ENCODE results near the gene MEGF10. TPM values are rescaled to one million over a fixed set of nuclear protein-coding genes. Genes with fewer than 3 reads are reported as not detected.
"Not testable (repeated sequence)": the region's sequence is repeated elsewhere in the genome, so short reads cannot be mapped to it uniquely, and the experiment has no call there.

The MEGF10 gene
- total and polyA plus RNA-seq, 2 donors (not counting 1 experiment from before 2014, with no cell fraction given), result not detected

DNA sequence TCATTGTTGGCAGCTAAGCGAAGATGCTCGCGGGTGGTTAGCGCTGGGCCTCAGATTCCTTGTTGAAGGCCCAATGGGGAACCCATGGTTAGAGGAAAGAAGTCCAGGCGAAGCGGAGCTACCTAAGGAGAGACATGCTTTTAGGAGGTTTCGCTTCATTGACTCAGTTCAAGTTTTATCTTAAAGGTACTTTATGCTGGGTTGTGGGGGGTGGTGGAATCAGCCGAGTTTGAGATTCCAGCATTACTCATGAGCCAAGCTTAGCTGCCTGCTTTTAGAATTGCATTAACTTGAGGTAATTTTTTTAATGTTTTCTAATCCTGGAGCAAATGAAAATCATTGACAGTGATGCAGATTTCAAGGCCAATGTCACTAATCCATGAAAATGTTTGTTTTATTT lies 16.1 kb downstream of the MEGF10 start:
- no peak overlapping the region for H2AFZ ChIP-seq (ENCODE audit: insufficient read depth, low read depth, low read length, poor library complexity, severe bottlenecking)
- DNase-seq (no peak), ATAC-seq (ENCODE audit: low read depth) (no peak)
- no peaks in the 10 kb centered on the region for H3K4me1 Mint-ChIP-seq
- TF ChIP-seq, protein P1, sequence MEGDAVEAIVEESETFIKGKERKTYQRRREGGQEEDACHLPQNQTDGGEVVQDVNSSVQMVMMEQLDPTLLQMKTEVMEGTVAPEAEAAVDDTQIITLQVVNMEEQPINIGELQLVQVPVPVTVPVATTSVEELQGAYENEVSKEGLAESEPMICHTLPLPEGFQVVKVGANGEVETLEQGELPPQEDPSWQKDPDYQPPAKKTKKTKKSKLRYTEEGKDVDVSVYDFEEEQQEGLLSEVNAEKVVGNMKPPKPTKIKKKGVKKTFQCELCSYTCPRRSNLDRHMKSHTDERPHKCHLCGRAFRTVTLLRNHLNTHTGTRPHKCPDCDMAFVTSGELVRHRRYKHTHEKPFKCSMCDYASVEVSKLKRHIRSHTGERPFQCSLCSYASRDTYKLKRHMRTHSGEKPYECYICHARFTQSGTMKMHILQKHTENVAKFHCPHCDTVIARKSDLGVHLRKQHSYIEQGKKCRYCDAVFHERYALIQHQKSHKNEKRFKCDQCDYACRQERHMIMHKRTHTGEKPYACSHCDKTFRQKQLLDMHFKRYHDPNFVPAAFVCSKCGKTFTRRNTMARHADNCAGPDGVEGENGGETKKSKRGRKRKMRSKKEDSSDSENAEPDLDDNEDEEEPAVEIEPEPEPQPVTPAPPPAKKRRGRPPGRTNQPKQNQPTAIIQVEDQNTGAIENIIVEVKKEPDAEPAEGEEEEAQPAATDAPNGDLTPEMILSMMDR (IDR thresholded peaks at IDR 0.05), result no peak
- no peak for TF ChIP-seq EZH2 (IDR thresholded peaks at IDR 0.05; ENCODE audit: borderline replicate concordance, insufficient read depth, low read depth, low read length, poor library complexity, severe bottlenecking)
- H3K27me3 ChIP-seq (replicated peaks in 1 of 4; ENCODE audit: control extremely low read depth in 1 of 4, control insufficient read depth in 3 of 4, insufficient read depth in 4 of 4, low read length in 3 of 4), result no peaks in the 10 kb centered on the region
- H3K36me3 ChIP-seq (replicated peaks in 1 of 2; ENCODE audit: control extremely low read depth in 1 of 2, control insufficient read depth in 1 of 2, extremely low read depth in 1 of 2, insufficient read depth in 2 of 2, low read length in 1 of 2), result no peaks in the 10 kb centered on the region
- ChIA-PET POLR2A (no interaction called here), CTCF (no interaction called here)
- H3K9me3 Mint-ChIP-seq (ENCODE audit: insufficient read depth), result no peaks in the 10 kb centered on the region
- intact Hi-C loops (cut with micrococcal nuclease), result no loop called here
- H3K27ac Mint-ChIP-seq, result no peak overlapping the region
- H3K4me3 ChIP-seq (ENCODE audit: control extremely low read depth in 1 of 5, extremely low read depth in 1 of 5, insufficient read depth in 1 of 5, low read depth in 2 of 5, low read length in 4 of 5), result no peak overlapping the region
- no peak overlapping the region for H3K4me2 ChIP-seq (replicated peaks; ENCODE audit: low read depth, low read length, poor library complexity, severe bottlenecking)
- peaks cover 0 to 2% (median 0%) of the 10 kb centered on the region in 3 donors for H3K9me3 ChIP-seq (ENCODE audit: control extremely low read depth in 1 of 3, control insufficient read depth in 2 of 3, insufficient read depth in 1 of 3, low read length in 2 of 3)
- no peak overlapping the region for H3K9ac ChIP-seq (ENCODE audit: low read length)
- no peak overlapping the region for H3K4me3 Mint-ChIP-seq
- no peaks in the 10 kb centered on the region for H3K4me1 ChIP-seq (ENCODE audit: control insufficient read depth in 2 of 2, insufficient read depth in 2 of 2, low read length in 2 of 2)
- H3K79me2 ChIP-seq (ENCODE audit: control insufficient read depth, insufficient read depth, low read length), result no peaks in the 10 kb centered on the region
- H3K27me3 Mint-ChIP-seq, result peaks cover 24% of the 10 kb centered on the region
- no peaks in the 10 kb centered on the region for H4K20me1 ChIP-seq (ENCODE audit: control insufficient read depth, insufficient read depth, low read length, poor library complexity, severe bottlenecking)
- H3K27ac ChIP-seq (ENCODE audit: low read length in 2 of 2), result no peak overlapping the region
- 84% methylated on average over 8 of the region's 8 CpGs for WGBS (ENCODE audit: insufficient coverage)

DNA sequence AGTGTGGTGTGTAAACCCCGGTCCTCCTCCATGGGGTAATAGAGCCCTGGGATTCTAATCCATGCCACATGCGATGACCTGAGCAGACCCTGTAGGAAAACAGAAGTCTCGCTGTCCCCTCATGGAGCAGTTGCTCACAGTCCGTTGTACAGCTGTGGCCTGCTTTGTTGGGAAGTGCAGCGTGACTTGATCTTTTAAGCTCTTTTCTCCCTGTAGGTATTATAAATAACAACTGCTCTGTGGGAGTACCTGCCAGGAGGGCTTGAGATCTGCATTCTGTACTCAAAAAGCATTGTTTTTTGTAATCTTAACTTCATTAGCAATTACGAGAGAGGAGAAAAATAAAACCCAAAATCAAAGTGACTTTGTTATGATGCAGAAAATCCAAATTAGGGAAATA lies 17.3 kb downstream of the MEGF10 start:
- H3K27ac ChIP-seq (ENCODE audit: low read length in 2 of 2), result no peak overlapping the region
- H3K4me2 ChIP-seq (replicated peaks; ENCODE audit: low read depth, low read length, poor library complexity, severe bottlenecking), result no peak overlapping the region
- no peaks in the 10 kb centered on the region for H3K9me3 Mint-ChIP-seq (ENCODE audit: insufficient read depth)
- H3K79me2 ChIP-seq (ENCODE audit: control insufficient read depth, insufficient read depth, low read length), result no peaks in the 10 kb centered on the region
- no peaks in the 10 kb centered on the region for H3K27me3 ChIP-seq (replicated peaks in 1 of 4; ENCODE audit: control extremely low read depth in 1 of 4, control insufficient read depth in 3 of 4, insufficient read depth in 4 of 4, low read length in 3 of 4)
- DNase-seq (no peak), ATAC-seq (ENCODE audit: low read depth) (no peak)
- CTCF ChIA-PET, result no interaction called here
- peaks cover 19% of the 10 kb centered on the region for H3K27me3 Mint-ChIP-seq
- H3K9ac ChIP-seq (ENCODE audit: low read length), result no peak overlapping the region
- intact Hi-C loops (cut with micrococcal nuclease), result no loop called here
- WGBS (ENCODE audit: insufficient coverage), result 92% methylated on average over 4 of the region's 6 CpGs
- no peak overlapping the region for H3K4me3 ChIP-seq (ENCODE audit: control extremely low read depth in 1 of 5, extremely low read depth in 1 of 5, insufficient read depth in 1 of 5, low read depth in 2 of 5, low read length in 4 of 5)
- H4K20me1 ChIP-seq (ENCODE audit: control insufficient read depth, insufficient read depth, low read length, poor library complexity, severe bottlenecking), result no peaks in the 10 kb centered on the region
- H3K36me3 ChIP-seq (replicated peaks in 1 of 2; ENCODE audit: control extremely low read depth in 1 of 2, control insufficient read depth in 1 of 2, extremely low read depth in 1 of 2, insufficient read depth in 2 of 2, low read length in 1 of 2), result no peaks in the 10 kb centered on the region
- H3K4me1 ChIP-seq (ENCODE audit: control insufficient read depth in 2 of 2, insufficient read depth in 2 of 2, low read length in 2 of 2), result no peaks in the 10 kb centered on the region
- POLR2A ChIA-PET, result no interaction called here
- TF ChIP-seq EZH2 (IDR thresholded peaks at IDR 0.05; ENCODE audit: borderline replicate concordance, insufficient read depth, low read depth, low read length, poor library complexity, severe bottlenecking), result no peak
- TF ChIP-seq, protein P1 (IDR thresholded peaks at IDR 0.05), result no peak
- H3K9me3 ChIP-seq (ENCODE audit: control extremely low read depth in 1 of 3, control insufficient read depth in 2 of 3, insufficient read depth in 1 of 3, low read length in 2 of 3), result peaks cover 0 to 2% (median 0%) of the 10 kb centered on the region in 3 donors
- no peaks in the 10 kb centered on the region for H3K4me1 Mint-ChIP-seq
- H3K4me3 Mint-ChIP-seq, result no peak overlapping the region
- H2AFZ ChIP-seq (ENCODE audit: insufficient read depth, low read depth, low read length, poor library complexity, severe bottlenecking), result no peak overlapping the region
- H3K27ac Mint-ChIP-seq, result no peak overlapping the region

DNA sequence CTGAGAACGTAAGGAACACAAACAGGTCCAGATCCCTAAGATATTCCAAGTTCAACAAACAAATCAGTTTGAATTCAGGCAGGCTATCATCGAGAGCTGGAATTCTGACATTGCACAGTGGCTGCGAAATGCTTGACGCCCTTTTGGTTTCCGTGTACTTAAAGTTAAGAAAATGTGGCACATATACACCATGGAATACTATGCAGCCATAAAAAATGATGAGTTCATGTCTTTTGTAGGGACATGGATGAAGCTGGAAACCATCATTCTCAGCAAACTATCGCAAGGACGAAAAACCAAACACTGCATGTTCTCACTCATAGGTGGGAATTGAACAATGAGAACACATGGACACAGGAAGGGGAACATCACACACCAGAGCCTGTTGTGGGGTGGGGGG lies 17.7 kb downstream of the MEGF10 start:
- H3K4me2 ChIP-seq (replicated peaks; ENCODE audit: low read depth, low read length, poor library complexity, severe bottlenecking); H3K27ac Mint-ChIP-seq; H2AFZ ChIP-seq (ENCODE audit: insufficient read depth, low read depth, low read length, poor library complexity, severe bottlenecking); POLR2A ChIA-PET; H3K4me1 ChIP-seq (ENCODE audit: control insufficient read depth in 2 of 2, insufficient read depth in 2 of 2, low read length in 2 of 2); ATAC-seq (ENCODE audit: low read depth); intact Hi-C loops (cut with micrococcal nuclease); H3K36me3 ChIP-seq (replicated peaks in 1 of 2; ENCODE audit: control extremely low read depth in 1 of 2, control insufficient read depth in 1 of 2, extremely low read depth in 1 of 2, insufficient read depth in 2 of 2, low read length in 1 of 2); DNase-seq; H3K9me3 Mint-ChIP-seq (ENCODE audit: insufficient read depth); H3K27me3 ChIP-seq (replicated peaks in 1 of 4; ENCODE audit: control extremely low read depth in 1 of 4, control insufficient read depth in 3 of 4, insufficient read depth in 4 of 4, low read length in 3 of 4); H4K20me1 ChIP-seq (ENCODE audit: control insufficient read depth, insufficient read depth, low read length, poor library complexity, severe bottlenecking); H3K9me3 ChIP-seq (ENCODE audit: control extremely low read depth in 1 of 3, control insufficient read depth in 2 of 3, insufficient read depth in 1 of 3, low read length in 2 of 3); H3K9ac ChIP-seq (ENCODE audit: low read length); H3K27ac ChIP-seq (ENCODE audit: low read length in 2 of 2); H3K4me3 Mint-ChIP-seq; H3K79me2 ChIP-seq (ENCODE audit: control insufficient read depth, insufficient read depth, low read length); H3K4me1 Mint-ChIP-seq; H3K4me3 ChIP-seq (ENCODE audit: control extremely low read depth in 1 of 5, extremely low read depth in 1 of 5, insufficient read depth in 1 of 5, low read depth in 2 of 5, low read length in 4 of 5); CTCF ChIA-PET: not testable (repeated sequence)
- H3K27me3 Mint-ChIP-seq, result peaks cover 19% of the 10 kb centered on the region
- 86% methylated on average over 1 of the region's 7 CpGs for WGBS (ENCODE audit: insufficient coverage)
